Keratinocyte (primary cell): Measurements from ENCODE around the gene SEMA3E.

ENCODE experiments used
- CTCF ChIP-seq, 3 experiments: IDR thresholded peaks in 1 of 3; conservative IDR thresholded peaks in 1 of 3; optimal IDR thresholded peaks in 1 of 3; 2 replicates in 2 of 3; 3 replicates in 1 of 3; pipeline versions ENCODE3 to v1.5.1; 2011; ENCODE audit warnings: low read length in 3 of 3, mild to moderate bottlenecking in 3 of 3, moderate library complexity in 2 of 3, control low read depth in 1 of 3, inconsistent platforms in 1 of 3; ENCODE audit not compliant: insufficient read depth in 2 of 3; ENCODE audit errors: extremely low read depth in 1 of 3
- EZH2 ChIP-seq: IDR thresholded peaks from one replicate; pipeline ENCODE4 v1.6.1; 2012; ENCODE audit warnings: inconsistent platforms, mild to moderate bottlenecking, low read length, moderate library complexity

DNA sequence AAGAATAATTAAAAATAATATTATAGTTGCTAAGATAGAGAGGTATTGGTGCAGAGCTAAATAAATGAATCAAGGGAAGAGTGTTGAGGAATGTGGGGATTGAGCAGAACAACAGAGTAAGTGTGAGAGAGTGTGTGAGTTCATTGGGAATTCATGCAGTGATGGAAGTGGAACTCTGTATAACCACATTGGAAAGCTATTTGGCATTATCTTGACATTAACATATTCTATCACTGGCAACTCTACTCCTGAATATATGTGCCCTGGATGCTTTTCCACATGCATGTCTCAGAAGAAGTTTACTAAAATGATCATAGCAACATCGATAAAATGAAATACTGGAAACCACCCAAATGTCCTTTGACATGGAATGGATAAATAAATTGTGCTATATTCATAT, 164.1 kb downstream of the SEMA3E start:
- TF ChIP-seq CTCF (optimal IDR thresholded peaks at IDR 0.05 in 1 of 3, IDR thresholded peaks at IDR 0.05 in 1 of 3, conservative IDR thresholded peaks at IDR 0.05 in 1 of 3; ENCODE audit: extremely low read depth in 1 of 3, insufficient read depth in 2 of 3, low read length in 3 of 3) (no peak), EZH2 (no peak)
